Skeletal muscle cell (primary cell): ENCODE measurements around the gene CERT1.

Experiments used
- DNase-seq: peaks from one replicate; pipeline ENCODE4 v3.0.0-alpha.2; 2010; ENCODE audit warnings: low read depth
- H3K4me3 ChIP-seq: 2 replicates; pipeline ENCODE4 v1.5.1; 2011; ENCODE audit warnings: low read depth, mild to moderate bottlenecking, control low read depth, low read length, moderate library complexity

The CERT1 gene

GRCh38 chr5:75364571-75365280 lies 146.7 kb downstream of the CERT1 start:
- DNase-seq, result no peak
- no peak overlapping the region for H3K4me3 ChIP-seq

GRCh38 chr5:75363726-75364495 lies 147.5 kb downstream of the CERT1 start:
- no peak overlapping the region for H3K4me3 ChIP-seq
- no peak for DNase-seq

DNA sequence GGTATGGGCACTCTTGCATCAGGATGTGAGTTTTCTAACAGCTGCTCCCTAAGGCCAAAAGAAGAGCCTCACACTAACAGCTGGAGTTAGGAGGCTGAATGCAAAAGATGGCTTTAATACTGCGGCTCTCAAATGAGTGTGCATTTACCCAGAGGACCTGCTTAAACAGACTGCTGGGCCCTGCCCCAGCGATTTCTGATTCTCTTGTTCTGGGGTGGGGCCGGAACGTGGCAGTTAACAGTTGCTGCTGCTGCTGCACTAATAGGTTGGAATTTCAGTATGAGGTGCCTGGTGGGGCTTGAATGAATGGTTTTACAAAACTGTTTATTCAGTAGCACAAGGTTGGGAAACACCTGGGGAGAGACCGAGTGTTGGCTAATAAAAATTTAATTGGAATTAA lies 148.3 kb downstream of the CERT1 start:
- no peak overlapping the region for H3K4me3 ChIP-seq
- peak; percentile 24 for DNase-seq

DNA sequence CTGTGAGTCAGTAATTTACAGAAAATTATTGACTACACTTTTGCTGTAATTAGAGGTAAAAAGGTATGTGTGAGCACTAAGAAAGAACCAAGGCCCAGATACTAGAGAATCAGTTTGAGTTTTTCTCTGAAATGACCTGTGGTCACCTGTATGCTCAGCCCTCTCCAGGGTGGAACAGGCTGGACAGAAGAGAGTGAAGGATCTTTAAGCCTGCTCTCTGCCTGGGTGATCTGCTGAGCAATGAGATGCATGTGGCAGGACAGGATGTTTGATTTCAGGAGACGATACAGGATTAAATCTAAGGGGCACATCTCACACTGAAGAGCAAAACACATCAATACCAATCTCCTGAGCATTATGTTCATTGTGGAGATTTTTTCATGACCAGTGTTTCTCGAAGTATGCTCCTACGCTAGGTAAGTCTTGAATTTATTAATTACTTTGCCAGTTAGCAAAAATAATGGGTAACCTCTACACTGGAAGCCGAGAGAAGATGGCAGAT lies 148.9 kb downstream of the CERT1 start:
- no peak for DNase-seq
- H3K4me3 ChIP-seq, result no peak overlapping the region

GRCh38 chr5:75361310-75361709 lies 150.1 kb downstream of the CERT1 start:
- DNase-seq, result no peak
- H3K4me3 ChIP-seq, result no peak overlapping the region

- DNase-seq, result no peak
- no peak overlapping the region for H3K4me3 ChIP-seq
Observed at GRCh38 chr5:75358117-75358516, 153.3 kb downstream of the CERT1 start.

GRCh38 chr5:75356719-75357118 lies 154.7 kb downstream of the CERT1 start:
- H3K4me3 ChIP-seq, result no peak overlapping the region
- DNase-seq, result no peak

DNA sequence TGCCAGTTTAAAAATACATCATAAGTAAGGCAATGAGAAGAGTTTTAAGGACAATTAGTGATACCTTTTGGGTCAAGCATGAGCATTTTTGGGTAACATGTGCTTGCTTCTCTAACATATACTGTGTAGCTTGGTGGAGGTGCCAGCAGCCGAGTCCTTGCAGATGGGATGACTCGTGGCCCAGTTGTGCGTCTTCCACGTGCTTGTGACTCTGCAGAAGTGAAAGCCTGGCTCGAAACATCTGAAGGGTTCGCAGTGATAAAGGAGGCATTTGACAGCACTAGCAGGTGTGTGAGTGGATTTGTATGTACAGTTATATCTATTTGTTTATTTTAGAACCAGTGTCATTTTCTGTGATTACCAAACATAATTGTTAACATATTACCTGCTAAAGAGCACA lies 156.2 kb downstream of the CERT1 start:
- DNase-seq, result no peak
- no peak overlapping the region for H3K4me3 ChIP-seq

DNA sequence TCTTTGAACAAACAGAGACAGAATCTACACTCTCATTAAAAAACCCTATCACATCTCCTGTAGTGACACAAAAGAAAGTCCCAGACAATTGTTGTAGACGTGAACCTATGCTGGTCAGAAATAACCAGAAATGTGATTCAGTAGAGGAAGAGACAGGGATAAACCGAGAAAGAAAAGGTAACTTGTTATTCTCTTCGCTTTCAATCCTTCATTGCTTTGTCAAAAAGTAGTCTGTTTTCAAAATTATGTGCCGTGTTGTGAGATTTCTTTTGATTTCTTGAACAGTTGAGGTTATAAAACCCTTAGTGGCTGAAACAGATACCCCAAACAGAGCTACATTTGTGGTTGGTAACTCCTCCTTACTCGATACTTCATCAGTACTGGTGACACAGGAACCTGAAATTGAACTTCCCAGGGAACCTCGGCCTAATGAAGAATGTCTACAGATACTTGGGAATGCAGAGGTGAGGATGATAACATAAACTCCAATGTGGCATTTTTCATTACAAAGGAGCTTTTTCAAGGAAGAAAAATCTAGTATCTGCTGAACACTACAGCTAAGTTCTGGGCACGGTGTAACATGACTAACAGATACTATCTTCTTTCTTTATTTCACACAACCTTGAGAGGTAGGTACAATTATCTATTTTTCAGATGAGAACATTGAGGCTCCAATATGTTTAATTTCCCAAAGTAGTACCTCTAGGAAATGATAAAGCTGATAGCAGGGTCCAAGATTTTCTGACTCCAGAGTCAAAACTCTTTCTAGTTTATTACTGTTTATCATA lies 160.1 kb downstream of the CERT1 start:
- DNase-seq, result no peak
- H3K4me3 ChIP-seq, result no peak overlapping the region

DNA sequence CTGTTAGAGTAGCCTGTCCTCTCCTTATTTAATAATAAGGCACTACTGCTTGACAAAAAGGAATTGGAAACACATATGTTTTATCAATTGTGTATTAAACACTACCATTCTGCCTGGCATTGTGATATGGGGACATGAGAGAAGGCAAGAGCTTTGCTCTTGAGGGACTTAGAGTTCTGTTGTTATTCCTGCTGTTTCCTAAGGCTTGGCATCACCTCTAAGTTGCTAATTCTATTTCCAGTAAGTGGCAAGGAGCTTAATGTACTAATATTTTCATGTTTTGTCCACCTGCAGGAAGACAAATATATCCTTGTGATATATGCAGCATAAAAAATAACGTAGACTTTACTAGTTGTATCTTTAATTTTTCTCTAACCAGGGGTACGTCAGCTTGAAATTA lies 161.8 kb downstream of the CERT1 start:
- no peak for DNase-seq
- H3K4me3 ChIP-seq, result no peak overlapping the region

- no peak for DNase-seq
- no peak overlapping the region for H3K4me3 ChIP-seq
Observed at GRCh38 chr5:75348241-75348640, 163.2 kb downstream of the CERT1 start.

DNA sequence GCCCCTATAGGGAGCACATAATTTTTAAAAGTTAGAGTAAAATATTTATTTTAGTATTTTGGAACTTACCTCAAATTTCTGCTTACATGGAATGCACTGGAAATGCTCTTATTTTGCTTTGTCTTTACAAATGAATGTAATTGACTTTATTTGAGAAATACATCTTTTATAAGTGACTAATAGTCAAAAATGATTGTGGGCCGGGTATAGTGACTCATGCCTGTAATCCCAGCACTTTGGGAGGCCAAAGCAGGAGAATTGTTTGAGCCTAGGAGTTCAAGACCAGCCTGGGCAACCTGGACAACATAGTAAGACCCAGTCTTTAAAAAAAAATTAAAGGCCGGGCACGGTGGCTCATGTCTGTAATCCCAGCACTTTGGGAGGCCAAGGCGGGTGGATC lies 168.6 kb downstream of the CERT1 start:
- no peak overlapping the region for H3K4me3 ChIP-seq
- DNase-seq, result no peak

DNA sequence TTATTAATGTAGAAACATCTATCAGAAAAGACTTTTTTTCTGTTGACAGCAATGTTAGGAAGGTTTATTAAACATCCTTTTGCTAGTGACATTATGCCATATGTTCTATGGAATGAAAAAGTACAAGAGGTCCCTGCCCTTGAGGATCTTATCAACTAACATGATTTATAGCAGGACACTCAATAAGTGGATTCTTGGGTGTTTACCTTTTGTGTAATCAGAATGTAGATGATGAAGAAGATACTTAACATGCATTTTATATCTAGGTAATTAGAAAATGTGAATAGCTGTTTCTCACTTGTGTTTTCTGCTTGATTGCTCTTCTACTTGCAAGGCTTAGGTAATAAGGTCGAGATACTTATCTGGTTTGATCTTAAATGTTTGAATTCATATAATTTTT lies 169.5 kb downstream of the CERT1 start:
- no peak for DNase-seq
- H3K4me3 ChIP-seq, result no peak overlapping the region

DNA sequence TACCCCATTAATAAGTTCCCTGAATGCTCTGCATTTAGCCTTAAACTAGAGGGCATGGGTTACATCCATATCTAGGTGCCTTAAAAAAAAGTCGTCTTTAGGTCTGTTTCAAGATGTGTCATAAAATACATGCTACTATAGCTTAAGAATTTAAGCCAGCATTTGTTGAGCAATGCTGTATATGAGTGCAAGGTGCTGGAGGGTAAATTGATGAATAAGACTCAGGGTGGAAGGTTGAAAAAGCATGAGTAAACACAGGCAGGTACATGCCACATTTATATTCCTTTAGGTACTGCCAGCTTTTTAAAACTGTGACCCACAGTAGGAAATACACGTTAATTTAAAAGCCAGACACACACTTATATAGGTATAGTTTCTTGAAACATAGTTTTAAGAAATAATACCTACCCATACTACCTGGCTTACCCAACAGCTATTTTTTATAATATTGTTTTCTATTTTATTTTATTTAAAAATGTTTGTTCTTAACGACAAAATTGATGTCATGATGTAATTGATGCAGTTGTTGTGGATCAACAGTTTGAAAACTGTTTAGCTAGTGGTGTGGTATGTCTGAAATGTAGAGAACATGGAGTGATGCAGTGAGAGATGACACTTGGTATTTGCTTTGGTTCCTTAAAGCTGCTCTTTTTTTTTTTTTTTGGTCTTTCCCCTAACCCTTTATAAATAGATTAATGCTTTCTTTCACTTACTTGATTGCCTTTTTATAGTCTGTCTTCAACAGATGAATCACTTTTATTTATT lies 170.5 kb downstream of the CERT1 start:
- peak overlapping the region; percentile 4 for H3K4me3 ChIP-seq
- no peak for DNase-seq

DNA sequence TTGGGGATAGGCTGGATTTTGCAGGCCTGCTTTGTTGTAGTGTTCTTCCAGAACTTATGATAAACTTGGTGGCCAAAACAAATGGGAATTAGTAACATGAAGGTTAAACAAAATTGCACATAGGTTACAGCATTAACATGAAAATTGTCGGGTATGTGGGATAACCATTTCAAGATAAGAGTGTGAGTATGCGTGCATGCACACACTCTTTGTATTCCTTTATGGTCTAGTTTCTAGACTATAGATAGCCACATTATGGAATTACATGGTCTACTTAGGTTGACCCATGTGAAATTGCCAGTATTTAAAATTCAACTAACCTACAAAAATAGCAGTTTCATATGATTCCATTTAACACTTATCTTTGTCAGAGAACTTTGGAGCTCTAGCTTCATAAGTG lies 173.0 kb downstream of the CERT1 start:
- H3K4me3 ChIP-seq, result peak overlapping the region; percentile 70
- no peak for DNase-seq

DNA sequence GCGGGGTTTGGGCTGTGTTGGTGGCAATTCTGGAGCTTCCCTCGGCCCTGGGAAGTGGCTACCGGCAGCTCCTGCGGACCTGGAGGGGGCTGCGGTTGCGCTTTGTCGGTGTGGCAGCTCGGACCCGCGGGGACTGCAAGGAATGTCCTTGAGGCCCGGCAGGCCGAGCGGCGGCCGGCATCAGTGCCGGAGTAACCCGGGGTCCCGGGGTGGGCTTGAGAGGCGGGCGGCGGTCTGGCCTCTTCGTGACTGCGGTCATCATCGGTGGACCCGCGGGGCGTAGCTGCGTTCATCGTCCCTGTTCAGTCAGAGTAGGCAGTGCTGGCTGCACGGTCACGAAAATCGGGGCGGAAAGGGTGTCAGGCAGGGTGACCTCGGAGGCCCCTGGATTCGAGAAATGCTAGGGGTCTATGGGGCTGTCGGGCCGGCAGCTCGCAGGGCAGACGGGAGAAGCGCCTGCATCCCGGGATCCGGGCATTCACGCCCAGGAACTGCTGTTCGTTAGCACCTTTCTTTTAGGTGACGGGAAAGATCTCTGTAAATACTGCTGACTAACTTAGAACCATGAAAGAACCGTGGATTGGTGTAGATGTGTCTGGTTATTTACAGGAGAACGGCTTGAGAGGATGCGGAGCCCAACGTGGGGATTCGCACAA lies 173.9 kb downstream of the CERT1 start:
- H3K4me3 ChIP-seq, result peak overlapping the region; percentile 70
- no peak for DNase-seq

DNA sequence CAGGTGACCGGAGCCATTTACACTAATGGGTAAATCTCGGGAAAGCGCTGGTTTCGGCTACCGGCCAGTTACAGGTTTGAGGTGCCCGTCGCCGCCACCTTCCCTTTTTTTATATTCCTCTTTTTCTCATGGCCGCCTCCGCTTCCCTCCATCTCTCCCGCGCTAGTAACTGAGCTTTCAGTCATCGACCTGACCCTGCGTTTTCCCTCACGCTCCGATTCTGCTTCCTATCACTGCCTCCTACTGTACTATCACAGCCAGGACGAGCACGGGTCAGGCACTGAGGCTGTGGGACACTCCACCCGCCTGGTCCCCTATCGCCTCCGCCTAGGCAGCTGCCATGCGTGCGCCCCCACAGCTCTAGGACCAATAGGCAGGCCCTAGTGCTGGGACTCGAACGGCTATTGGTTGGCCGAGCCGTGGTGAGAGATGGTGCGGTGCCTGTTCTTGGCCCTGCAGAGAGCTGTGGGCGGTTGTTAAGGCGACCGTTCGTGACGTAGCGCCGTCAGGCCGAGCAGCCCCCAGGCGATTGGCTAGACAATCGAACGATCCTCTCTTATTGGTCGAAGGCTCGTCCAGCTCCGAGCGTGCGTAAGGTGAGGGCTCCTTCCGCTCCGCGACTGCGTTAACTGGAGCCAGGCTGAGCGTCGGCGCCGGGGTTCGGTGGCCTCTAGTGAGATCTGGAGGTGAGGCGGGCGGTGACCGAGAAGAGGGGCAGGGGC lies 174.7 kb downstream of the CERT1 start, which contains the start of gene HMGCR:
HMGCR (plus strand) TSS at position 606 of the 722 bp plus-strand sequence. CDS start 5,386 bp downstream, outside the sequence.
- peak; percentile 99 for DNase-seq
- peak within 1 kb of the TSS; percentile 70 for H3K4me3 ChIP-seq

DNA sequence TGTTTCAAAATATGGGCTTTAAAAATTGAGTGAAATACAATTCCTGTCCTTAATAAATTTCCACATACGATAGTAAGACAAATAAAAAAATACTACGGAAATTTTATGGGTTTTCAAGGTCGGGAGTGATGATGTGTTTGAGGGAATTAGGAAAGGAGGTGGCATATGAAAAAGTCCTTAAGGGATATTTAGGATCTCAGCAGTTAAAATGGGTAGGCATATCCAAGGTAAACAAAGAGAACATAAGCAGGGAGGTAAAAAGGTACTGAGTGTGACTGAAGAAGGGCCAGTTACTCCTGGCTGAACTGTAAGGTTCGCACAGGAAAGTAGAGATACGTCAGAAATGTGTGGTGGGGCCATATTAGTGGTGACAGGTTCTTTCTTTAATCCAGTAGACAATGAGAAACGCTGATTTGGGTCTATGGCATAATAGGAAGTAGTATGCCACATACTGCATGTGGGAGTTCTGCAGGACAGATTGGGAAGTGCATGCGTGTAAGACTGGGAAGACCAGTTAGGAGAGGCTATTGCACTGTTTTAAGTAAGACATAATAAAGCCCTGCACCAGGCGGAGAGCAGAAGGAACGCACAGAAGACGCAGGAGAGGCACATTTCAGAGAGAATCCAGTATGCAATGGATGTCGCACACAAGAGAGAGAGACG lies 175.3 kb downstream of the CERT1 start:
- DNase-seq, result peak; percentile 77

More for the DNA sequence above, 175.3 kb downstream of the CERT1 start:
- H3K4me3 ChIP-seq, result peak overlapping the region; percentile 70
